ENCODE results near the gene QPCTL.
A peak's percentile ranks its signal among the peaks of the same experiment; 100 is the strongest.
"Not testable (repeated sequence)": the region's sequence is repeated elsewhere in the genome, so short reads cannot be mapped to it uniquely, and the experiment has no call there.

Gene QPCTL

GRCh38 chr19:45677351-45678230, 14.9 kb upstream of the QPCTL start:
- no peak for DNase-seq

GRCh38 chr19:45681391-45682015, 11.0 kb upstream of the QPCTL start:
- DNase-seq: peak; percentile 78

GRCh38 chr19:45682117-45682516, 10.3 kb upstream of the QPCTL start:
- DNase-seq: no peak

- DNase-seq: no peak
Observed at GRCh38 chr19:45682908-45683307, 9.6 kb upstream of the QPCTL start.

- DNase-seq: not testable (repeated sequence)
Observed at GRCh38 chr19:45685045-45685444, 7.4 kb upstream of the QPCTL start.

- no peak for DNase-seq
Observed at GRCh38 chr19:45687599-45687998, 4.9 kb upstream of the QPCTL start.

- DNase-seq: peak; percentile 96
Observed at GRCh38 chr19:45691516-45692186, 815 bp upstream of the QPCTL start, which contains the start of gene SNRPD2. Gene SNRPD2, minus strand, starts transcription at chr19:45691953. Its CDS starts 65 bp downstream, at chr19:45691888.

- peak; percentile 71 for DNase-seq
Observed at GRCh38 chr19:45693106-45693788, 781 bp downstream of the QPCTL start.

GRCh38 chr19:45701676-45702075, 9.2 kb downstream of the QPCTL start:
- no peak for DNase-seq

- DNase-seq: no peak
Observed at GRCh38 chr19:45705115-45705514, 12.6 kb downstream of the QPCTL start.

- DNase-seq: no peak
Observed at GRCh38 chr19:45705710-45706415, 13.4 kb downstream of the QPCTL start.

- no peak for DNase-seq
Observed at GRCh38 chr19:45710356-45711130, 18.1 kb downstream of the QPCTL start.

GRCh38 chr19:45711851-45712698, 19.6 kb downstream of the QPCTL start:
- DNase-seq: no peak

GRCh38 chr19:45712699-45713067, 20.2 kb downstream of the QPCTL start:
- no peak for DNase-seq

- no peak for DNase-seq
Observed at GRCh38 chr19:45713141-45713540, 20.7 kb downstream of the QPCTL start.

- no peak for DNase-seq
Observed at GRCh38 chr19:45715139-45715538, 22.7 kb downstream of the QPCTL start.

- DNase-seq: peak; percentile 11
Observed at GRCh38 chr19:45716359-45717130, 24.1 kb downstream of the QPCTL start.

- DNase-seq: peak; percentile 98
Observed at GRCh38 chr19:45717131-45717982, 24.9 kb downstream of the QPCTL start.

All from NCI-H1694 treated with DMSO at 0.1 percent for 48 hours (cell line).